Fibroblast of skin of right biceps (primary cell): ENCODE data around the gene ZNF441.
"Not testable (repeated sequence)": the region's sequence is repeated elsewhere in the genome, so short reads cannot be mapped to it uniquely, and the experiment has no call there.

Source experiments
- DNase-seq: peaks from one replicate; pipeline ENCODE4 v3.0.0-alpha.2; 2013

Gene ZNF441

DNA sequence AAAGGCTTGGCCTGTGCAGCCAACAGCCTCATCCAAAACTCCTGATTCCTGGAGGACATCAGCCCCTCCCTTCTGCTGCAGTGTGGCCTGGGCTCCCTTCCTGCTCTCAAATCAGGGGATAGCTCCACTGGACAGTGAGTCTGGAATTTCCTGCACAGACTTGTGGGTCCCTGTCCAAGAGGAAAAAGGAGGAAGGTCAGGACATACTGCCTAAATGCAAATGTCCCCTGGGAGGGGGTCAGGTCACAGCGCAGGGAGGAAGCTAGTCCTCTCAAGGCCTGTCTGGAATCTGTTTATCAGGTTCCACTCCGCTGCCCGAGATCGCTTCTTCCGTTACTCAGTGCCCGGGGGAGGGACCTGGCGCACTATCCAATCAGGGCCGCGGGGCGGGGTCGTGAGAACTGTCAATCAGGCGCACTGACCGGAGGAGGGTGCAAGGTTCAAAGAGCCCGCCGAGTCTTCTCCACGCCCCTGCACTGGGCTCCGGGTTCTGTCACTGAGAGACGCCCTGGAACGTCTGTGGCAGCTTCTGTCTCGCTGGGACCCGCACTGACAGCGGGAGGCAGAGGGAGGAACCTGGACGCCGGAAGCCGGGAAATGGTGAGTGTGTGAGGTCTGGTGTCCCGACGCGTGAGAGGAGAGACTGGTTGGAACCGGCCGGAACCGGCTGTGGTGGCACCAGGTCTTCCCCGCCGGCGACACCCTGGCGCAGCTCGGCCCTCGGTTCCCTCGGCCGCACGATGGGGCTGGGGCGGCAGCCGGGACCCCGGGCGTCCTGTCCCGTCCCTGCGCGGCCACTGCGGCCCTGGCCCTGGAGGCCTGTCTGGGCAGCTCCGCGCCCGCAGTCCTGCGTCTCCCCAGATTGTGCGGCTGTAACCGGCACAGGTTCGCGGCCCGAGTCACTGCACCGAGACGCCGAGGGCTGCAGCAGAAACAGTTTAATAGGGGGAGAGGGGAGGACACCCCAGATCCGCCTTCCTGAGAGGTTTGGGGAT, at the start of gene ZNF441:
Gene ZNF441 (plus strand): TSS at position 404 of the 995 bp plus-strand sequence. CDS start 194 bp downstream, at position 598.
- peak; percentile 94 for DNase-seq

DNA sequence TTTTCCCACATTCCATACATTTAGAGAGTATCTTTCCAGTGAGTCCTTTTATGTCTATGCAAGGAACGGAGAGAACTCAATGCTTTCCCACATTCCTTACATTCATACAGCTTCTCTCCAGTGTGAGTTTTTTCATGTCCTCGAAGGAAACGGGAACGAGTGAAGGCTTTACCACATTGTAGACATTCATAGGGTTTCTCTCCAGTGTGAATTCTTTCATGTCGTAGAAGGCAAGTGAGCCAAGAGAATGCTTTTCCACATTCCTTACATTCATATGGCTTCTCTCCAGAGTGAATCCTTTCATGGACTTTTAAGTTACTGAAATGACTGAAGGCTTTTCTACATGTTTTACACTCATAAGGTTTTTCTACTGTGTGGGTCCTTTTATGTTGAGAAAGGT, 45.1 kb upstream of the ZNF441 start:
- peak; percentile 20 for DNase-seq

DNA sequence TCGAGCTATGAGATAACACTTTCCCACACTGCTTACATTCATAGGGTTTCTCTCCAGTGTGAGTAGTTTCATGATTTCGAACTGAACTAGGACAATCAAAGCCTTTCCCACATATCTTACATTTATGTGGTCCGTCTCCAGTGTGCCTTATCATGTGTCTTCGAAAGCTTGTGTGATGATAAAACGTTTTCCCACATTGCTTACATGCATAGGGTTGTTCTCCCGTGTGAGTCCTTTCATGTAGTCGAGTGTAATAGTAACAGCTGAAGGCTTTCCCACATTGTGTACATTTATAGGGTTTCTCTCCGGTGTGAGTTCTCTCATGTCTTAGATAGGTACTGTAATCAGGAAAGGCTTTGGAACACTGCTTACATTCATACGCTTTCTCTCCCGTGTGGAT, 44.4 kb upstream of the ZNF441 start:
- DNase-seq, result no peak

- DNase-seq, result no peak
Observed at GRCh38 chr19:11729586-11729985, 37.2 kb upstream of the ZNF441 start.

GRCh38 chr19:11735375-11735774, 31.4 kb upstream of the ZNF441 start:
- no peak for DNase-seq

DNA sequence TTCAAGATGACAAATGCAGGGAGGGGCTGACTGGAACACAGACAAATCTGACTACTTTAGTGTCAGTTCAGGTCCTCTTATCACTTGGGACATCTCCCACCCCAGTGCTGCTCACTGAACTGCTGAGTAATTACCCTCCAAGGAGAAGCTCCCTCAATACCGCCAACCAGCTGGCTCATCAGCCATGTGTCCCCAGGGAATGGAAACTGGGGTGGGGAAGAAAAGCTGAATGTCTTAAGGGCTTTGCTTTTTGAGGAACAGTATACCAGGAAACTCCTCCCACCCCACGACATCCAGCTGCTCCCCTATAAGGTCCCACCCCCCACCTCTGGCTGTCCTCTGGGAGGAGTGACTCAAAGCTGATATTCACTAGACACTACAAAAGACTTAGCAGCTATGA, 30.1 kb upstream of the ZNF441 start:
- DNase-seq, result peak; percentile 74

DNA sequence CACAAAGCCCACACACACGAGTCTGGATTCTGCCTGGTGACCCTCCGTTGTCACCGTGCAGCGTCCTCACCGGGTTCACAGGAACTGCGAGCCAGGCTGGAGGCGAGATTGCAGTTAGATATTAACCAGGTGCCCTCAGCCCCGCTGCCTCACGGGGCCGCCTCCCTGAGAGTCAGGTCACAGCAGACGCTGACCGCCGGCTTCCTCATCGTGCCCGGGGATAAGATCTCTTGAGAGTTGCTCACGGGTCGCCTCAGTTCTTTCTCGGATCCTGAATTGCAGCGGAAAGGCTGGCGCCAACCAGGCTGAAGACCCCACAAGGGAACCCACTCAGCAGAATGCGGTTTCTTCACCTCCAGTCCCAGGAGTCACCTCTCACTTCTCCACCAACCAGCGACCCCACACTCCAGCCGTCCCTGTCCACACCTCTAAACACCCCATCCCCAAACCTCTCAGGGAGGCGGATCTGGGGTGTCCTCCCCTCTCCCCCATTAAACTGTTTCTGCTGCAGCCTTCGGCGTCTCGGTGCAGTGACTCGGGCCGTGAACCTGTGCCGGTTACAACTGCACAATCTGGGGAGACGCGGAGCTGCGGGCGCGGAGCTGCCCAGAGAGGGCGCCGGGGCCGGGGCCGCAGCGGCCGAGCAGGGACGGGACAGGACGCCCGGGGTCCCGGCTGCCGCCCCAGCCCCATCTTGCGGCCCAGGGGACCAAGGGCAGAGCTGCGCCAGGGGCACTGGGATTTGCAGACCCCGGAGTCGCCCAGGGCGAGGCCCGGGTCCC, 28.6 kb upstream of the ZNF441 start:
- DNase-seq, result peak; percentile 24

DNA sequence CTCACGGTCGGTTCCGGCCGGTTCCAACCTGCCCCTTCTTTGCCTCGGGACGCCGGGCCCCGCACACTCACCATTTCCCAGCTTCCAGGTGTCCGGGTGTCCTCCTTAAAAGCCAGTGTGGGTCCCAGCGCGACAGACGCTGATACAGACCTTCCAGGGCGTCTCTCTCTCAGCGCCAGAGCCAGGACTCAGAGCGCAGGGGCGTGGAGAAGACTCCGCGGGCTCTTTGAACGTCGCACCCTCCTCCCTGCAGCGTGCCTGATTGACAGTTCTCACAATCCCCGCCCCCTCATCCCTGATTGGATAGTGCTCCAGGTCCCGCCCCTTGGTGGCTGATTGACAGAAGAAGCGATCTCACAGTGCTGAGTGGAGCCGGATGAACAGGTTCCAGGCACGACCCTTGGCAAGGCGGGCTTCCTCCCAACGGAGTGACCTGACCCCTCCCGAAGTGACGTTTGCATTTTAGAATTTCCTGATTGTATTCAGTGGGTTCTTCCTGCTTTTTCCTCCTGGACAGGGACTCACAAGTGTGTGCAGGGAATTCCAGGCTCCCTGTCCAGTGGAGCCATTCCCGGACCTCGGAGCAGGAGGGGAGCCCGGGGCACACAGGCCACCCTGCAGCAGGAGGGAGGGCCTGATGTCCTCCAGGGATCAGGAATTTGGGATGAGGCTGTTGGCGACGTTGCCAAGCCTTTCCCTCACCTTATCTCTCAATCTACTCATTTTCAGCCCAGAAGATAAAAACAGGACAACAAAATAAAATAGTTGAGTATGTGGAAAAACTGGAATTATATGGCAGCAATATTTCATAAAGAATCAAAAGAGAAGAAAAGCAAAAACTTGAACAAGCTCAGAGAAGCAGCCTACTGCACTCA, 27.8 kb upstream of the ZNF441 start, which contains the start of gene ZNF823:
Gene ZNF823 (minus strand): TSS at position 201 of the 875 bp plus-strand sequence. CDS start 127 bp downstream, at position 74.
- peak; percentile 98 for DNase-seq

GRCh38 chr19:11745869-11746268, 20.9 kb upstream of the ZNF441 start:
- DNase-seq, result no peak

GRCh38 chr19:11747277-11747676, 19.5 kb upstream of the ZNF441 start:
- DNase-seq, result no peak

DNA sequence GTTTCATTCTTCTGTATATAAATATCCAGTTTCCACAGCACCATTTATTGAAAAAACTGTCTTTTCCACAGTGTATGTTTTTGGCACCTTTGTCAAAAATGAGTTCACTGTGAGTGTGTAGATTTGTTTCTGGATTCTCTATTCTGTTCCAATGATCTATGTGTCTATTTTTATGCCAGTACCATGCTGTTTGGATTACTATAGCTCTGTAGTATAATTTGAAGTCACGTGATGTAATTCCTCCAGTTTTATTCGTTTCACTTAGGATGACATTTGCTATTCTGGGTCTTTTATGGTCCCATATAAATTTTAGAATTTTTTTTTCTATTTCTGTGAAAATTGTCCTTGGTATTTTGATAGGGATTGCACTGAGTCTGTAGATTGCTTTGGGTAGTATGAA, 17.0 kb upstream of the ZNF441 start:
- no peak for DNase-seq

DNA sequence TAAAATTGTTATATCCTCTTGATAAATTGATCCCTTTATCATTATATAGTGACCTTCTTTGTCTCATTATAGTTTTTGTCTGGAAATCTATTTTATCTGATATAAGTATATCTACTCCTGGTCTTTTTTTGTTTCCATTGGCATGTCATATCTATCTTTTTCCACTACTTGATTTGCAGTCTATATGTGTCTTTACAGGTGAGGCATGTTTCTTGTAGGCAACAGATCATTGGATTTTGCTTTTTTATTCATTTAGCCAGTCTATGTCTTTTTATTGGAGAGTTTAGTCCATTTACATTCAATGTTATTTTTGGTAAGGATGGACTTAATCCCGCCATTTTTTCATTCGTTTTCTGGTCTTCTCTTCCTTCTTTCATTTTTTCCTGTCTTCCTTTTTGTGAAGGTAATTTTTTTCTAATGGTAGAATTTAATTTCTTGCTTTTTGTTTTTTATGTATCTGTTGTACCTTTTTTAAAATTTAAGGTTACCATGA, 14.5 kb upstream of the ZNF441 start:
- no peak for DNase-seq

- DNase-seq, result no peak
Observed at GRCh38 chr19:11754663-11755062, 12.1 kb upstream of the ZNF441 start.

- DNase-seq, result no peak
Observed at GRCh38 chr19:11756965-11757364, 9.8 kb upstream of the ZNF441 start.

- DNase-seq, result no peak
Observed at GRCh38 chr19:11759805-11760204, 7.0 kb upstream of the ZNF441 start.

DNA sequence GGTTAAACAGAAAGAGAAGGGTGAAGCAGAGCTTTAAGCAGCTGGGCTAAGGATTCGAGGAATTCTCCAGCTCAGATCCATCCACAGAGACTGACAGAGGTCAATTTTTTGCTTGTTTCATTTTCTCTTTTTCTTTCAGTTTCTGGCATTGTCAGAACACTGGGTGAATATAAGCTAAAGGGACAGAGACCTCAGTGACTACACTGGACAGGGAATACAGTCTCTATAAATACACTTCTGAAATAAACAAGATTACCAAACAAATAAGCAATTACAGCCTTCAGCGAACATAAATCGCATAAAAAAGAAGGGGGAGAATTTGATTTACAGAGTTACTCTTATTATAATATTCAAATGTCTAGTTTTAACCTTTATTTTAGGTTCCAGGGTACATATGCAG, 3.7 kb upstream of the ZNF441 start:
- DNase-seq, result no peak

DNA sequence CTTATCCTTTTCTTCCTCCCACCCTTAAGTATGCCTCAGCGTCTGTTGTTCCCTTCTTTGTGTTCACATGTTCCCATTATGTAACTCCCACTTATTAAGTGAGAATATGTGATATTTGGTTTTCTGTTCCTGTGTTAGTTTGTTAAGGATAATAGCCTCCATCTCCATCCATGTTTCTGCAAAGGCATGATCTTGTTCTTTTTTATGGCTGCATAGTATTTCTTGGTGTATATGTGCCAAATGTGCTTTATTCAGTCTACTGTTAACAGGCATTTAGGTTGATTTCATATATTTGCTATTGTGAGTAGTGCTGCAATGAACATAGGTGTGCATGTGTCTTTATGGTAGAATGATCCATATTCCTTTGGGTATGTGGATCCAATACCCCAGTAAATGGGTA, 3.2 kb upstream of the ZNF441 start:
- no peak for DNase-seq

- DNase-seq, result peak; percentile 25
Observed at GRCh38 chr19:11767633-11768133, 883 bp downstream of the ZNF441 start.

GRCh38 chr19:11769995-11770394, 3.2 kb downstream of the ZNF441 start:
- no peak for DNase-seq

DNA sequence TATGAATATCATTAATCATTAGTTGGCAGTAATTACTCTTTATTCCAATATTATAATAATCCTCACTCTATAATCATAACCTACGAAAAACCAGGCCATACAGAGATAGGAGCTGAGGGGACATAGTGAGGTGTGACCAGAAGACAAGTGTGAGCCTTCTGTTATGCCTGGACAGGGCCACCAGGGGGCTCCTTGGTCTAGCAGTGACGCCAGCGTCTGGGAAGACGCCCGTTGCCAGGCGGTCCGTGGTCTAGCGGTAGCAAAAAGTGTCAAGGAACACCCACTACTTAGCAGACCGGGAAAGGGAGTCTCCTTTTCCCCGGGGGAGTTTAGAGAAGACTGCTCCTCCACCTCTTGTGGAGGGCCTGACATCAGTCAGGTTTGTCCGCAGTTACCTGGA, 4.7 kb downstream of the ZNF441 start:
- not testable (repeated sequence) for DNase-seq

GRCh38 chr19:11776669-11777068, 9.9 kb downstream of the ZNF441 start:
- not testable (repeated sequence) for DNase-seq

DNA sequence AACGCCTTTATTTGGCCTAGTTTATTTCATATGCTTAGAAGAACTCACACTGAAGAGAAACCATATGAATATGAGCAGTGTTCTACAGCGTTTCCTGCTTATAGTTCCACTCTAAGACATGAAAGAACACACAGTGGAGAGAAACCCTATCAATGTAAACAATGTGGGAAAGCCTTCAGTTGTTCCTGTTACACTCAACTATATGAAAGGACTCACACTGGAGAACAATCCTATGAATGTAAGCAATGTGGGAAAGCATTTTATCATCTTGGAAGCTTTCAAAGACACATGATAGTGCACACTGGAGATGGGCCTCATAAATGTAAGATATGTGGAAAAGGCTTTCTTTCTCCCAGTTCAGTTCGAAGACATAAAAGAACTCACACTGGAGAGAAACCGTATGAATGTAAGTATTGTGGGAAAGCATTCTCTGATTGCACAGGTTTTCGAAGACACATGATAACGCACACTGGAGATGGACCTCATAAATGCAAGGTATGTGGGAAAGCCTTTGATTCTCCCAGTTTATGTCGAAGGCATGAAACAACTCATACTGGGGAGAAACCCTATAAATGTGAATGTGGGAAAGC, 13.7 kb downstream of the ZNF441 start:
- no peak for DNase-seq
